Suprapubic skin (tissue), 4 donors: ENCODE measurements around the gene ZFYVE19.

Experiments
- EP300 ChIP-seq: sonication (generic); formaldehyde crosslinking; IDR thresholded peaks from one replicate; pipeline ENCODE4 v1.6.1; 2017; ENCODE audit warnings: antibody characterized with exemption
- POLR2A ChIP-seq, 2 donors: fragments of 450-650 bp; IDR thresholded peaks; one replicate each; pipeline ENCODE4 v1.6.1; 2017; ENCODE audit warnings: antibody characterized with exemption in 2 of 2, mild to moderate bottlenecking in 2 of 2, moderate library complexity in 2 of 2
- POLR2AphosphoS5 ChIP-seq, 3 donors: sonication (generic); formaldehyde crosslinking; IDR thresholded peaks; one replicate each; pipeline ENCODE4 v1.6.1; 2017; ENCODE audit warnings: antibody characterized with exemption in 3 of 3
- TF ChIP-seq, protein P1 (sequence below), 2 donors: fragments of 200-600 bp in 1 of 2; fragments of 450-650 bp in 1 of 2; sonication (generic) in 1 of 2; IDR thresholded peaks; one replicate each; pipeline ENCODE4 v1.5.1; 2016 to 2019; ENCODE audit warnings: antibody characterized with exemption in 2 of 2, mild to moderate bottlenecking in 1 of 2, moderate library complexity in 1 of 2

DNA sequence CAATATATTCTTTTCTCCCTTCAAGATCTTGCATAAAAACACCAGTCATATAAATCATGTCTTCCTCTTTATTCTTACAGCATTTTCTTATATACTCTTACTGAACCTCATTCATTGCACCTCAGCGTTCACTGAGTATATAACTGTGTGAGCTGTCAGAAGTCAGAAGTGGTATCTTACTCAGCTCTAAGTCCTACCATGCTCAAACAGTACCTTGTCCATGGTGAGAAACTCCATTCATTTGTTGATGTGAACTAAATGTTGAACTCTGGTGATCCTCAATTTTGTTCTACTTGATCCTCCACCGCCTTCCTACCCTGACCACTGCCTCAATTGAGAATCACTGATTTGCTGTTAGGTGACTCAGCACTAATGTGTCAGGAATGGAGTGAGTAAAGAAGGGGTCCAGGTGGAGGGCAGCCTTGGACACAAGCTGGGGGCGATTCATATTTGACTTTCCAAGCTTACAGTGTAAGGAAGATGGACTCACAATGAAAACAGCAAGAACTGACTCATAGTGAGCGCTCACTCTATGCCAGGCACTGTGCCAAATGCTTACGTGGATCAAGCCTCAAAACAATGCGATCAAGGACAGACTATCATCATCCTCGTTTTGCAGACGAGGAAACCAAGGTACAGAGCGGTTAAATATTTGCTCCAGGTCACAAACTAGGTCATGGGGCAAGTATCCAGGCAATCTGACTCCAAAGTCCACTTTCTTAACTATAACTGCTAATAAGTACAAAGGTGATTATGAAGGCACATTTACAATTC is 13.5 kb upstream of the ZFYVE19 start:
- TF ChIP-seq, protein P1, sequence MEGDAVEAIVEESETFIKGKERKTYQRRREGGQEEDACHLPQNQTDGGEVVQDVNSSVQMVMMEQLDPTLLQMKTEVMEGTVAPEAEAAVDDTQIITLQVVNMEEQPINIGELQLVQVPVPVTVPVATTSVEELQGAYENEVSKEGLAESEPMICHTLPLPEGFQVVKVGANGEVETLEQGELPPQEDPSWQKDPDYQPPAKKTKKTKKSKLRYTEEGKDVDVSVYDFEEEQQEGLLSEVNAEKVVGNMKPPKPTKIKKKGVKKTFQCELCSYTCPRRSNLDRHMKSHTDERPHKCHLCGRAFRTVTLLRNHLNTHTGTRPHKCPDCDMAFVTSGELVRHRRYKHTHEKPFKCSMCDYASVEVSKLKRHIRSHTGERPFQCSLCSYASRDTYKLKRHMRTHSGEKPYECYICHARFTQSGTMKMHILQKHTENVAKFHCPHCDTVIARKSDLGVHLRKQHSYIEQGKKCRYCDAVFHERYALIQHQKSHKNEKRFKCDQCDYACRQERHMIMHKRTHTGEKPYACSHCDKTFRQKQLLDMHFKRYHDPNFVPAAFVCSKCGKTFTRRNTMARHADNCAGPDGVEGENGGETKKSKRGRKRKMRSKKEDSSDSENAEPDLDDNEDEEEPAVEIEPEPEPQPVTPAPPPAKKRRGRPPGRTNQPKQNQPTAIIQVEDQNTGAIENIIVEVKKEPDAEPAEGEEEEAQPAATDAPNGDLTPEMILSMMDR (IDR thresholded peaks at IDR 0.05), result no peak
- no peak for TF ChIP-seq POLR2AphosphoS5 (IDR thresholded peaks at IDR 0.05)
- no peak for TF ChIP-seq EP300
- TF ChIP-seq POLR2A (IDR thresholded peaks at IDR 0.05), result no peak
